GM21423 (cell line): ENCODE data around the gene UGT2A2.
"Not testable (repeated sequence)": the region's sequence is repeated elsewhere in the genome, so short reads cannot be mapped to it uniquely, and the experiment has no call there.

ENCODE experiments used
- ATAC-seq: cut with Tn5 transposase; IDR thresholded peaks from one replicate; pipeline ENCODE4 v1.9.1; 2021; ENCODE audit warnings: mild to moderate bottlenecking, moderate library complexity; ENCODE audit not compliant: unreplicated experiment

Gene UGT2A2

GRCh38 chr4:69639542-69639941, at the start of gene UGT2A2:
Gene UGT2A2, minus strand, starts transcription at chr4:69639642. Its CDS starts 2 bp downstream, at chr4:69639640.
- ATAC-seq, result no peak

GRCh38 chr4:69684804-69685203, 45.4 kb upstream of the UGT2A2 start:
- ATAC-seq, result no peak

- ATAC-seq, result no peak
Observed at GRCh38 chr4:69668680-69669079, 29.2 kb upstream of the UGT2A2 start.

GRCh38 chr4:69664009-69664408, 24.6 kb upstream of the UGT2A2 start:
- ATAC-seq, result not testable (repeated sequence)

DNA sequence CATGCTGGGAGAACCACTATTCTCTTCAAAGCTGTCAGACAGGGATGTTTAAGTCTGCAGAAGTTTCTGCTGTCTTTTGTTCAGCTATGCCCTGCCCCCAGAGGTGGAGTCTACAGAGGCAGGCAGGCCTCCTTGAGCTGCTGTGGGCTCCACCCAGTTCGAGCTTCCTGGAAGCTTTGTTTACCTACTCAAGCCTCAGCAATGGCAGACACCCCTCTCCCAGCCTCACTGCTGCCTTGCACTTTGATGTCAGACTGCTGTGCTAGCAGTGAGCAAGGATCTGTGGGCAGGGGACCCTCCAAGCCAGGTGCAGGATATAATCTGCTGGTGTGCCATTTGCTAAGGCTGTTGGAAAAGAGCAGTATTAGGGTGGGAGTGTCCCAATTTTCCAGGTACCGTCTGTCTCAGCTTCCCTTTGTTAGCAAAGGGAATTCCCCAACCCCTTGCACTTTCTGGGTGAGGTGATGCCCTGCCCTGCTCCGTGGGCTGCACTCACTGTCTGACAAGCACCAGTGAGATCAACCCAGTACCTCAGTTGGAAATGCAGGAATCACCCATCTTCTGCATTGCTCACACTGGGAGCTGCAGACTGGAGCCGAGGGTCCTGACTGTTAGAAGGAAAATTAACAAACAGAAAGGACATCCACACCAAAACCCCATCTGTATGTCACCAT, 21.8 kb upstream of the UGT2A2 start:
- ATAC-seq, result not testable (repeated sequence)

GRCh38 chr4:69658133-69658532, 18.7 kb upstream of the UGT2A2 start:
- ATAC-seq, result no peak

GRCh38 chr4:69656653-69657158, 17.3 kb upstream of the UGT2A2 start:
- ATAC-seq, result no peak

DNA sequence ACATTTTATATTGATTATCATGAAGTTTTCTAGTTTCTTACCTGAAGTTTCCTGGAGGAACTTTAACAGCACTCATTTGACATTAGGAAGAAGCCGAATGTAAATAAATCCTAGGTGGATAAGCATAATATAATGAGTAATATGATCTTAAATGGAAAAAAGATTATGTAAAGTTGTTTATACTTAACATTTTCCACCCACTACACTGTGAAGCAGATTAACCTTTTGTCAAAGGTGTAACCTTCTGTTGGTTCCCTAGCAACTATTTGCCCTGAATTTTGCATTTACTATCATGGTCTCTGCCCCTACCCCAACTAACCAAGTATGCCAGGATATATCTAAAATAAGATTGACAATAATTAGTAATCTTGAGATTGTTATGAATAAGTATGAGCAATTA, 13.7 kb upstream of the UGT2A2 start, which contains the start of gene UGT2A1:
UGT2A1 (minus strand) TSS at position 101 of the 400 bp plus-strand sequence. CDS start 5,603 bp downstream, outside the sequence.
- ATAC-seq, result no peak

DNA sequence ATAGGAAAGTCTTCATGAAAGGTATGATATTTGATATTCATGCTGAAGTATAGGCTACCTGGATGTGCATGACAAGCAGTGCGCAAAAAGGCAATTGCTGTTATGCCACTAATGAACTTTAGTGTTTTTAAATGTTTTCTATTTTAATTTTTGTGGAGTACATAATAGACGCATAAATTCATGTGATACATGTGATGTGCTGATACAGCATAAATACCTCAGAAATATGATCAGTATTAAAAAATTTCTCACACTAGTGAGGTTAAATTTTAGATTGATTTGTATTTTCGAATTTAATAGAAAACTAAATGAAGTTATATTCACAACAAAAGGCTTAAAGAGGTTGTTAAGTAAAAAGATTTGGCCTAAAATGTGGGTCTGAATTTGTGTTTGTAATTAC, 11.4 kb upstream of the UGT2A2 start:
- no peak for ATAC-seq

DNA sequence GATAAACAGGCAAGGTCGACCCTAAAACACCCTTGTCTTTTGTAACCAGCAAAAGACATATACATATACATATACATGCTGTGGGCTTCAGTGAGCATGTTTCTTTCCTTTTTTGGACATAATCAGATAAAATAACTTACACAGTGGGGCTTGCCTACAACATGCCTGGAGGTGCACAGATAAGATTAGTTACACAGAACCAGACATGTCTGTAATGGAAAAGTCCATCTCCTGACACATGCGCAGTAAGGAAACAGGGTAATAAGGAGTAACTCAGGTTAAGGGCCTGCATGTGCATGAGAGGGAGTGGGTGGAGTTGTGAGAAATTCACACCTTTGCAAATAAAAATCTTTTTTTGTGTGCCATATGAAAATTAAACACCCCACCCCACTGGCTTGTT, 10.2 kb upstream of the UGT2A2 start:
- no peak for ATAC-seq

GRCh38 chr4:69649207-69649606, 9.8 kb upstream of the UGT2A2 start:
- no peak for ATAC-seq

GRCh38 chr4:69642961-69643360, 3.5 kb upstream of the UGT2A2 start:
- no peak for ATAC-seq

DNA sequence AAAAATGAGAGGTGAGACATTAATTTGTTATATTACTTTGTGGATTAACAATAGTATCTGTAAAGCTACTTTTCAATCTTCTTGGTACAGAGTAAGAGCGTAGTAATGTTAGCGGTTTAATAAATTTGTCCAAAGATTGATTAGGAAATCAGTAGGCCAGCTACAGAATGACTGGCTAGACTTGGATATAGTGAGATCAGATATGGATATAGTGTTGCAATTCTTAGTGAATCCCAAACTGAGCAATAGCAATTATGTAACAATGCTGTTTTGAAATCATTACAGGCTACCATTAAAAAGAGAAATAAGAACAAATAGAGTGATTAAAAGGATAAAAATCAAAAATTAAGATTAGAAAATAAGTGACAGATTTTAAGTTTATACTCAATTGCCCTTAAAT, 847 bp upstream of the UGT2A2 start:
- ATAC-seq, result no peak

DNA sequence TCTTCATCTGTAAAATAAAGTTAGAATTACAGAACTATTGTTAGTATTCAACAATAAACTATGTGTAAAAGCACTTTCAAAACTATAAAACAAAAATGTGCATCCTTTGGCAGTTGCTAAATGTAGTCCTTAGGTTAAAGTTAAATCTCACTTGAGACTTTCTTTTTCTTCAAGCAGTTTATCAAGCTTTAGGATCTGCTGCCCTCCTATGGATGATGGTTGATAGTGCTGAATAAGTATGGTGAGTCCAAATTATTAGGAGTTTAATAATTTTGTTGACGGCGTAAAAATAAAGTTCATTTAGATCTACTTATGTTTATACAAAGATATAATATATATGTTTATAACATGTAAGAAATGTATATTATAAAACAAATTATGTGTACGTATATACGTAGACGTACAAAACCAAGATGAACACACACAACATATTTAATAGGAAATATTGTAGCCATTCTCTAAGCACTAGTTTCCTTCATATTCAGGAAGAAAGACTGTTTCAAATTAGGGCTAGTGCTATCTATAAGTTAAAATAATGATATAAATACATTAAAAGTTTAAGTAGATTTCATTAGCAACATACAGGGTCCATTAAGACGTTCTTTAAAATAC, 22.3 kb downstream of the UGT2A2 start:
- no peak for ATAC-seq

DNA sequence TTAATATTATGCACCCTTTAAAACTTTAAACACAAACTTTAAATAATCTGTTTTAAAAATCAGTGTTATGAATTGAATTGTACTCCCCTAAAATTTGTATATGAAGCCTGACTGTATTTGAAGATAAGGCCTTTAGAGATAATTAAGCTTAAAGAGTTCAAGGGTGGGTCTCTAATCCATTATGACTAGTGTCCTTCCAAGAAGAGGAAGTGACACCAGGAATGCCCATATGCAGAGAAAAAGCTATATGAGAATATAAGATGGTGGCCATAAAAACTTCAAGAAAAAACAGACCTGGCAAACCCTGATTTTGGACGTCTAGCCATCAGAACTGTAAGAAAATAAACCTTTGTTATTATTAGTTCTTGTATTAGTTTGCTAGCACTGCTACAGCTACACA, 29.0 kb downstream of the UGT2A2 start:
- no peak for ATAC-seq

- ATAC-seq, result no peak
Observed at GRCh38 chr4:69601065-69601464, 38.4 kb downstream of the UGT2A2 start.

DNA sequence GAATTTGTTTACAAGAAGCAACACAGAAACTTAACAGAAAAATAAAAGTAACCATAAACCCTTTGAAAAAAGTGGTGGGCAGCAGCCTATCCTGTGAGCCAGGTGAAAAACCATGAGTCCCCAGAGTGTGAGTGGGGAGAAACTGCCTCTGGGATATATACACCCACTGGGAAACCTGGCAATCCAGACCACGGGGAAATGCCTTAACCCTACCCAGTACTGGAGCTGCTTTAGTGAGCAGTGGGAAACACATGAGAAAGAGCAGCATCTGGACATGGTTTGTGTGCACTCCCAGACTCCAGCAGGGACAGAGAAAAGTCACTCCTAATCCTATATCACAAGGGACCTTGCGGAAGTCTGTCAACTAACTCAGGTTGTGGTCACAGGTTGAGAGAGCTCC, 39.4 kb downstream of the UGT2A2 start:
- ATAC-seq, result no peak

- no peak for ATAC-seq
Observed at GRCh38 chr4:69594382-69594781, 45.1 kb downstream of the UGT2A2 start.

- no peak for ATAC-seq
Observed at GRCh38 chr4:69591364-69591763, 48.1 kb downstream of the UGT2A2 start.

GRCh38 chr4:69589884-69590283, 49.6 kb downstream of the UGT2A2 start:
- ATAC-seq, result no peak

GRCh38 chr4:69584135-69584534, 55.3 kb downstream of the UGT2A2 start:
- no peak for ATAC-seq

GRCh38 chr4:69583543-69583942, 55.9 kb downstream of the UGT2A2 start:
- no peak for ATAC-seq
